HG02938 (cell line): ENCODE results near the gene AMDHD2.
"Not testable (repeated sequence)": the region's sequence is repeated elsewhere in the genome, so short reads cannot be mapped to it uniquely, and the experiment has no call there.

Experiments used
- ATAC-seq: cut with Tn5 transposase; IDR thresholded peaks from one replicate; pipeline ENCODE4 v1.9.1; 2021; ENCODE audit warnings: mild to moderate bottlenecking, moderate library complexity; ENCODE audit not compliant: unreplicated experiment

AMDHD2 gene

GRCh38 chr16:2520097-2520783, at the start of gene AMDHD2:
Gene AMDHD2, plus strand, starts transcription at chr16:2520371. Its CDS starts 88 bp downstream, at chr16:2520459.
- no peak for ATAC-seq

- ATAC-seq, result no peak
Measured at GRCh38 chr16:2470603-2471015, 49.6 kb upstream of the AMDHD2 start.

- ATAC-seq, result no peak
Measured at GRCh38 chr16:2471016-2471652, 49.0 kb upstream of the AMDHD2 start, which contains the start of gene NTN3. Gene NTN3, plus strand, starts transcription at chr16:2471297. Its CDS starts 405 bp downstream, at chr16:2471702.

GRCh38 chr16:2471653-2472487, 48.3 kb upstream of the AMDHD2 start:
- ATAC-seq, result no peak

- ATAC-seq, result no peak
Measured at GRCh38 chr16:2472488-2472864, 47.7 kb upstream of the AMDHD2 start.

- ATAC-seq, result no peak
Measured at GRCh38 chr16:2472885-2473445, 47.2 kb upstream of the AMDHD2 start.

- no peak for ATAC-seq
Measured at GRCh38 chr16:2473446-2473926, 46.7 kb upstream of the AMDHD2 start.

- no peak for ATAC-seq
Measured at GRCh38 chr16:2473999-2474876, 45.9 kb upstream of the AMDHD2 start.

GRCh38 chr16:2474877-2475412, 45.2 kb upstream of the AMDHD2 start, which contains the start of gene TBC1D24:
Gene TBC1D24, plus strand, starts transcription at chr16:2475127. Its CDS starts 21,022 bp downstream, at chr16:2496149.
- no peak for ATAC-seq

GRCh38 chr16:2475413-2476344, 44.5 kb upstream of the AMDHD2 start:
- ATAC-seq, result no peak

- ATAC-seq, result no peak
Measured at GRCh38 chr16:2476345-2476720, 43.8 kb upstream of the AMDHD2 start.

GRCh38 chr16:2476741-2477140, 43.4 kb upstream of the AMDHD2 start:
- ATAC-seq, result no peak

- ATAC-seq, result no peak
Measured at GRCh38 chr16:2477327-2477726, 42.8 kb upstream of the AMDHD2 start.

GRCh38 chr16:2478279-2478678, 41.9 kb upstream of the AMDHD2 start:
- no peak for ATAC-seq

GRCh38 chr16:2479996-2480395, 40.2 kb upstream of the AMDHD2 start:
- ATAC-seq, result not testable (repeated sequence)

- ATAC-seq, result no peak
Measured at GRCh38 chr16:2480948-2481347, 39.2 kb upstream of the AMDHD2 start.

- ATAC-seq, result no peak
Measured at GRCh38 chr16:2481676-2482075, 38.5 kb upstream of the AMDHD2 start.

- no peak for ATAC-seq
Measured at GRCh38 chr16:2482249-2482648, 37.9 kb upstream of the AMDHD2 start.
